Parathyroid adenoma (tissue), 2 donors: Measurements from ENCODE around the gene CCND2.
A peak's percentile ranks its signal among the peaks of the same experiment; 100 is the strongest.

Experiments used
- H2AFZ ChIP-seq: fragments of 300-600 bp; sonication (generic); one replicate; pipeline ENCODE4 v1.7.0; 2017; ENCODE audit warnings: antibody characterized with exemption, mild to moderate bottlenecking
- H3K27ac ChIP-seq: fragments of 300-600 bp; sonication (generic); one replicate; pipeline ENCODE4 v1.7.0; 2017
- H3K27me3 ChIP-seq: fragments of 300-600 bp; sonication (generic); one replicate; pipeline ENCODE4 v1.7.0; 2017; ENCODE audit warnings: low read length; ENCODE audit not compliant: control insufficient read depth, insufficient read depth
- H3K36me3 ChIP-seq: fragments of 300-600 bp; sonication (generic); one replicate; pipeline ENCODE4 v1.7.0; 2017; ENCODE audit warnings: low read length; ENCODE audit not compliant: control insufficient read depth, insufficient read depth
- H3K4me1 ChIP-seq: fragments of 300-600 bp; sonication (generic); one replicate; pipeline ENCODE4 v1.7.0; 2017; ENCODE audit warnings: control low read depth
- H3K4me2 ChIP-seq: fragments of 300-600 bp; sonication (generic); one replicate; pipeline ENCODE4 v1.7.0; 2017; ENCODE audit warnings: low read length
- H3K4me3 ChIP-seq: fragments of 300-600 bp; sonication (generic); one replicate; pipeline ENCODE4 v1.7.0; 2017; ENCODE audit warnings: low read depth, low read length
- H3K79me2 ChIP-seq: fragments of 300-600 bp; sonication (generic); one replicate; pipeline ENCODE4 v1.7.0; 2017; ENCODE audit warnings: control low read depth
- H3K9ac ChIP-seq: fragments of 300-600 bp; sonication (generic); one replicate; pipeline ENCODE4 v1.7.0; 2017; ENCODE audit warnings: mild to moderate bottlenecking
- H3K9me3 ChIP-seq: fragments of 300-600 bp; sonication (generic); one replicate; pipeline ENCODE4 v1.7.0; 2017; ENCODE audit warnings: low read length; ENCODE audit not compliant: control insufficient read depth
- TF ChIP-seq, protein P1 (sequence below): fragments of 300-600 bp; sonication (generic); IDR thresholded peaks from one replicate; pipeline ENCODE4 v1.7.0; 2017; ENCODE audit warnings: antibody characterized with exemption, mild to moderate bottlenecking
- donor health status: primary hyperparathyroidism.

Gene CCND2

DNA sequence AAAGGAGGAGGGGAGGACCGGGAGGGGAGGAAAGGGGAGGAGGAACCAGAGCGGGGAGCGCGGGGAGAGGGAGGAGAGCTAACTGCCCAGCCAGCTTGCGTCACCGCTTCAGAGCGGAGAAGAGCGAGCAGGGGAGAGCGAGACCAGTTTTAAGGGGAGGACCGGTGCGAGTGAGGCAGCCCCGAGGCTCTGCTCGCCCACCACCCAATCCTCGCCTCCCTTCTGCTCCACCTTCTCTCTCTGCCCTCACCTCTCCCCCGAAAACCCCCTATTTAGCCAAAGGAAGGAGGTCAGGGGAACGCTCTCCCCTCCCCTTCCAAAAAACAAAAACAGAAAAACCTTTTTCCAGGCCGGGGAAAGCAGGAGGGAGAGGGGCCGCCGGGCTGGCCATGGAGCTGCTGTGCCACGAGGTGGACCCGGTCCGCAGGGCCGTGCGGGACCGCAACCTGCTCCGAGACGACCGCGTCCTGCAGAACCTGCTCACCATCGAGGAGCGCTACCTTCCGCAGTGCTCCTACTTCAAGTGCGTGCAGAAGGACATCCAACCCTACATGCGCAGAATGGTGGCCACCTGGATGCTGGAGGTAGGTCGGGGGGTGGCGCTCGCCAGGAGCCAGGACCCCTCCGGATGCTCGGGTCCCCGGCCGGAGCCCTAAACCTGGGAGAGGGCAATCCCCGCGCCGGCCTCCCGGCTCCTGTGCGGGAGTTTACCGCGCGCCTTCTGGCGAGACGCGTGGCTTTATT, at the start of gene CCND2:
Gene CCND2, plus strand, starts transcription at position 111 of the 744 bp plus-strand sequence. Its CDS starts 279 bp downstream, at position 390.
- no peaks in the 10 kb centered on the region for H3K9me3 ChIP-seq
- H3K79me2 ChIP-seq = peaks cover 33% of the 10 kb centered on the region
- peak within 1 kb of the TSS; percentile 92 for H3K27ac ChIP-seq
- peak within 1 kb of the TSS; percentile 79 for H3K4me3 ChIP-seq
- no peaks in the 10 kb centered on the region for H3K27me3 ChIP-seq
- H2AFZ ChIP-seq = peak within 1 kb of the TSS; percentile 81
- H3K9ac ChIP-seq = peak within 1 kb of the TSS; percentile 68
- TF ChIP-seq, protein P1, sequence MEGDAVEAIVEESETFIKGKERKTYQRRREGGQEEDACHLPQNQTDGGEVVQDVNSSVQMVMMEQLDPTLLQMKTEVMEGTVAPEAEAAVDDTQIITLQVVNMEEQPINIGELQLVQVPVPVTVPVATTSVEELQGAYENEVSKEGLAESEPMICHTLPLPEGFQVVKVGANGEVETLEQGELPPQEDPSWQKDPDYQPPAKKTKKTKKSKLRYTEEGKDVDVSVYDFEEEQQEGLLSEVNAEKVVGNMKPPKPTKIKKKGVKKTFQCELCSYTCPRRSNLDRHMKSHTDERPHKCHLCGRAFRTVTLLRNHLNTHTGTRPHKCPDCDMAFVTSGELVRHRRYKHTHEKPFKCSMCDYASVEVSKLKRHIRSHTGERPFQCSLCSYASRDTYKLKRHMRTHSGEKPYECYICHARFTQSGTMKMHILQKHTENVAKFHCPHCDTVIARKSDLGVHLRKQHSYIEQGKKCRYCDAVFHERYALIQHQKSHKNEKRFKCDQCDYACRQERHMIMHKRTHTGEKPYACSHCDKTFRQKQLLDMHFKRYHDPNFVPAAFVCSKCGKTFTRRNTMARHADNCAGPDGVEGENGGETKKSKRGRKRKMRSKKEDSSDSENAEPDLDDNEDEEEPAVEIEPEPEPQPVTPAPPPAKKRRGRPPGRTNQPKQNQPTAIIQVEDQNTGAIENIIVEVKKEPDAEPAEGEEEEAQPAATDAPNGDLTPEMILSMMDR = no peak
- no peaks in the 10 kb centered on the region for H3K36me3 ChIP-seq
- peak within 1 kb of the TSS; percentile 68 for H3K4me2 ChIP-seq
- H3K4me1 ChIP-seq = peaks cover 32% of the 10 kb centered on the region

DNA sequence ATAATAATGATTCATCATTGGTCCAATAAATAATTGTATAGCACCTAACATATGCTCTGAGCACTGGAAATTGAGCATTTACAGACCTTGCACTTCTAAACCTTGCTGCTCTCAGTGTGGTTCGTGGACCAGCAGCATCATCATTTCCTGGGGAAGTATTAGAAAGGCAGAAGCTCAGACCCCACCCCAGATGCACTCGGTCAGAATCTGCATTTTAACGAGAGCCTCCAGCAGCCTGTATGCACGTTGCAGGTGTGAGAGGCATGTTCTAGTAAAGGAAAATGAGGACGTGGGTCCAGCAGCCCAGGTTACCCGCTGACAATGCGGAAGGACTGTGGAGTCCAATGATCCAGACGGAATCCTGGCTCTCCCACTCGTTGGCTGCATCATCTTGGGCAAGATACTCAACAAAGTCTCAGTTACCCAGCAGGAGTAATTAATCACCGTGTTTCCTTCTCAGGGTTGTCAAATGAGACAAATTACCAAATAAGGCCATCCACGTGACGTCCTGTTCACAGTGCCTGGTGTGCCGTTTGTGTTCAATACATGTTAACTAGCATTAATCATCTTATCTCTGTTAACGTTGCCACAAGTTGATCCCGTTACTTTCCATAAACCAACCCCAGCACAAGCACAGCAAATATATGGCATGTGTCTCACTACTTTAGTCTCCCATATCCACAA, 49.2 kb upstream of the CCND2 start:
- no peak overlapping the region for H3K9ac ChIP-seq
- no peak overlapping the region for H3K4me2 ChIP-seq
- no peak overlapping the region for H3K27ac ChIP-seq
- no peaks in the 10 kb centered on the region for H3K4me1 ChIP-seq
- no peaks in the 10 kb centered on the region for H3K79me2 ChIP-seq
- TF ChIP-seq, protein P1 = no peak
- H3K9me3 ChIP-seq = no peaks in the 10 kb centered on the region
- no peaks in the 10 kb centered on the region for H3K36me3 ChIP-seq
- no peak overlapping the region for H2AFZ ChIP-seq
- no peaks in the 10 kb centered on the region for H3K27me3 ChIP-seq
- H3K4me3 ChIP-seq = no peak overlapping the region

DNA sequence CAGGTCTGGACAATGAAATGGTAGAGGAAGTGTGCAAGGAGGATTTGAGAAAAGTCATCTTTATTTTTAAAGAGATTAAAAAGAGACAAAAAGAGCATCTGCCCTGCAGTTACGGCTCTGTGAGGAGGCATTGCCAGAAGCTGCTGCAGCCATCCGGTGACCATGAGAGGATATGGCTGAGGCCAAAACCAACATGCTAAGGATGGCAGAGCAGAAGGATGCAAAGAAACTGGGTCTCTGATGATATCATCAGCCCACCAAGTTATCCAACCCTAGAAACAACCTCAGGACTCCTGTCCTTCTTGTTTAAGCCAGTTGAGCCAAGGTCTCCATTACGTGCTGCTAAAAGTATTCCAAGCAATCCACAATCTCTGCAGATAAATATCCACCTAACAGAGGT, 48.0 kb upstream of the CCND2 start:
- no peak overlapping the region for H3K4me2 ChIP-seq
- H3K36me3 ChIP-seq = no peaks in the 10 kb centered on the region
- no peak overlapping the region for H3K27ac ChIP-seq
- H3K4me1 ChIP-seq = no peaks in the 10 kb centered on the region
- no peaks in the 10 kb centered on the region for H3K27me3 ChIP-seq
- no peaks in the 10 kb centered on the region for H3K79me2 ChIP-seq
- TF ChIP-seq, protein P1 = no peak
- no peak overlapping the region for H3K9ac ChIP-seq
- H3K9me3 ChIP-seq = no peaks in the 10 kb centered on the region
- H2AFZ ChIP-seq = no peak overlapping the region
- no peak overlapping the region for H3K4me3 ChIP-seq

DNA sequence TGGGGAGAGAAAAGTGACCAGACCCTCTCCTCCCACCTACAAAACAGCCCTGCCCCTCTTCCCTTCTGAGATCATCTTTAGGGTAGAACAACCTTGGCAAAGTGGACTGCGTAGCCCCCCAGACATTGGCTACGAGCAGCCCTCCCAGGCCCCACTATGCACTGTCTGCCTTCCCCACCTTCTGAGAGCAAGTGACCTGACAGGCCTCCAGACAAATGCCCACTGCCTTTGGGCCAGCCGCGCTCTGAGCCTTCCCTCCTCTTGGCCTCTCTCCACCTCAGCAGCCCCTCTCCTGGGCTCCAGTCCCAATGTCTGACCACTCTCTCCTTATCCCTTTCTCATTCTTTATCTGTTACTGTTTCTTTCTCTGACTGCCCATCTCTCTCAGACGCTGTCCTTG, 46.5 kb upstream of the CCND2 start:
- Histone ChIP-seq H3K9ac (no peak overlapping the region), H3K9me3 (no peaks in the 10 kb centered on the region), H3K4me3 (no peak overlapping the region), H3K4me1 (no peaks in the 10 kb centered on the region), H3K36me3 (no peaks in the 10 kb centered on the region), H3K4me2 (no peak overlapping the region), H3K27ac (no peak overlapping the region), H2AFZ (no peak overlapping the region), H3K79me2 (no peaks in the 10 kb centered on the region), H3K27me3 (no peaks in the 10 kb centered on the region)
- TF ChIP-seq, protein P1 = no peak
